Measurements from ENCODE around the gene ANKS1A. TPM values are rescaled to one million over a fixed set of nuclear protein-coding genes. Genes with fewer than 3 reads are reported as not detected.

Gene ANKS1A
- total RNA-seq, 1 donor from 2014 or later = 43.2 TPM

GRCh38 chr6:35019171-35019570, 130.1 kb downstream of the ANKS1A start:
- no peak for DNase-seq (ENCODE audit: low spot score)

- no peak for DNase-seq (ENCODE audit: low spot score)
These were observed 130.8 kb downstream of the ANKS1A start for GRCh38 chr6:35019831-35020230.

- DNase-seq (ENCODE audit: low spot score) = no peak
These were observed 131.9 kb downstream of the ANKS1A start for GRCh38 chr6:35021004-35021403.

- DNase-seq (ENCODE audit: low spot score) = no peak
These were observed 134.3 kb downstream of the ANKS1A start for GRCh38 chr6:35023091-35024000.

GRCh38 chr6:35024551-35025054, 135.5 kb downstream of the ANKS1A start:
- no peak for DNase-seq (ENCODE audit: low spot score)

GRCh38 chr6:35025232-35026188, 136.5 kb downstream of the ANKS1A start:
- DNase-seq (ENCODE audit: low spot score) = no peak

GRCh38 chr6:35026434-35027222, 137.6 kb downstream of the ANKS1A start:
- no peak for DNase-seq (ENCODE audit: low spot score)

- no peak for DNase-seq (ENCODE audit: low spot score)
These were observed 138.8 kb downstream of the ANKS1A start for GRCh38 chr6:35027807-35028206.

GRCh38 chr6:35028781-35029769, 140.0 kb downstream of the ANKS1A start:
- no peak for DNase-seq (ENCODE audit: low spot score)

GRCh38 chr6:35030099-35030498, 141.0 kb downstream of the ANKS1A start:
- no peak for DNase-seq (ENCODE audit: low spot score)

GRCh38 chr6:35031611-35032529, 142.8 kb downstream of the ANKS1A start:
- no peak for DNase-seq (ENCODE audit: low spot score)

GRCh38 chr6:35033683-35034082, 144.6 kb downstream of the ANKS1A start:
- no peak for DNase-seq (ENCODE audit: low spot score)

GRCh38 chr6:35034411-35035191, 145.5 kb downstream of the ANKS1A start:
- DNase-seq (ENCODE audit: low spot score) = peak; percentile 72

- DNase-seq (ENCODE audit: low spot score) = no peak
These were observed 146.5 kb downstream of the ANKS1A start for GRCh38 chr6:35035481-35036030.

- no peak for DNase-seq (ENCODE audit: low spot score)
These were observed 147.2 kb downstream of the ANKS1A start for GRCh38 chr6:35036059-35036827.

- no peak for DNase-seq (ENCODE audit: low spot score)
These were observed 148.0 kb downstream of the ANKS1A start for GRCh38 chr6:35036828-35037663.
